Limb (tissue), 2 donors: ENCODE results near the gene CFAP46.

ENCODE experiments used
- DNase-seq, 2 donors: peaks; one replicate each; pipeline ENCODE4 v3.0.0-alpha.2; 2016; ENCODE audit errors: extremely low spot score in 2 of 2

Gene CFAP46

DNA sequence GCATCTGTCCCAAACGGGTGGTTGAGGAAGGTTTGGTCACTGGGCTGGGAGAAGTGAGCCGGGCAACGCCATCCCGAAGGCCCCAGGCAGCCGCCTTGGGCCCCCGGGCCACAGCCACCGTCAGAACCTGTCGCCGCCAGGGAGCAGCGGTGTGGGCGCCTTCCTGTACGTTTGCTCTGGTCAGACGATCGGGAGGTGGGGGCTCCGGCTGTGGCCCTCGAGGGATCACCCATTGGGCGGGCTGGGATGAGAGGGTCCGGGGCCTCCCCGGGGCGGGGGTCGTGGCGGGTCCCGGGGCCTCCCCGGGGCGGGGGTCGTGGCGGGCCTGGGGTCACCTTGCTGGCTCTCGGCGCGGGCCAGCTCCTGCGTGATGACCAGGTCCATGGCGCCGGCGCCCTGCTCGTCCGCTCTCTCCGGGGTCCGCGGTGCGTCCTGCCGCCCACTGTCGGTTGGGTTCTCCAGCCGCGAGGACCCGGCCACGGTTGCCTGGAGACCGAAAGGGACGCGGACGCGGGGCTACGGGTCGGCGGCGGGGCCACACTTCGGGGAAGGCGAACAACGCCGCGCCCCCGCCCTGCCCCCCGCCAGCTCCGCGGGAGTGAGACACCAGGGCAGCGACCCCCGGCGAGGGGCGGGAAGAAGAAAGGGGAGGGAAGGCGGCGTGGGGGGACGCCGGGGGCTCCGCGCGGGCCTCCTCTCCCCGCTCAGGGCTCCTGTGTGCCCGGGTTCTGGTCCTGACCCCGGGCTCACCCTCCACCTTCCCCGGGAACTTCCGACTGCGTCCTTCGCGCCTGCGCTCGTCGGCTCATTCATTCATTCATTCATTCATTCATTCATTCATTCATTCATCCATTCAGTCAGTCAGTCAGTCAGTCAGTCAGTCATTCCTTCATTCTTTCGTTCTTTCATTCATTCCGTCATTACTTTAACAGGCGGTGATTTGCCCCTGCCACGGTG, at the start of gene CFAP46:
Gene CFAP46, minus strand, starts transcription at position 470 of the 957 bp plus-strand sequence. Its CDS starts 86 bp downstream, at position 384.
- DNase-seq = peak; percentile 36 to 89

DNA sequence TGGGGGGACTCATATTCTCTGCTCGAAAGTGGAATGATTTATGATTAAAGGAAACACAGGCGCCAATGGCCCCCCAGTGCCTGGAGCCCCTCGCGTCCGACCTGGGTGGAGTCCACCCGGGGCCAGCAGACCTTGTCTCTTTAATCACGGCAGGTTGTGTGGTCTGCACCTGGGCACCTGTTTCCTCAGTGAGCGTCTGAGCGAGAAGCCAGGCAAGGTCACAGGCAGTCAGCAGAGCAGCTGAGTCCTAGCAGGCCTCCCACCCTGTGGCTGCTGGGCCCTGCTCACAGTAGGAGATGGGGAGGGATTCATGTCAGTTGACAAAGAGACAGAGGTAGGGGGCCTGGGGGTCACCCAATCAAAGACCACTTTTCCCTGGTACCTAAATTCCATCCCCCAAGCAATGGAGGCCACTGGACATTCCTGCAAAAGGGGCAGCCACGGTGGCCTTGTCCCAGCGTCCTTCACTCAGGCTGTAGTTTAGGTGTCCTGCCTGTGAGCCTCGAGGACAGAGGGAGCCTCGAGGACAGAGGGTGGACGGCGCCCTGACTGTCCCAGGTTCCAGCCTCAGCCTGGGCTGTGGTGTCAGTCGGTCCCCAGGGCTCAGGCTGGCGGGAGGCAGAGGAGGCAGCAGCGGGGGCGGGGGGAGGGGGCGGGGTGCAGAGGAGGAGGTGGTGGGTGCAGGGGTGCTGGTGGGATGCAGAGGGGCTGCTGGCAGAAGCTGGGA, 49.5 kb upstream of the CFAP46 start:
- no peak for DNase-seq

DNA sequence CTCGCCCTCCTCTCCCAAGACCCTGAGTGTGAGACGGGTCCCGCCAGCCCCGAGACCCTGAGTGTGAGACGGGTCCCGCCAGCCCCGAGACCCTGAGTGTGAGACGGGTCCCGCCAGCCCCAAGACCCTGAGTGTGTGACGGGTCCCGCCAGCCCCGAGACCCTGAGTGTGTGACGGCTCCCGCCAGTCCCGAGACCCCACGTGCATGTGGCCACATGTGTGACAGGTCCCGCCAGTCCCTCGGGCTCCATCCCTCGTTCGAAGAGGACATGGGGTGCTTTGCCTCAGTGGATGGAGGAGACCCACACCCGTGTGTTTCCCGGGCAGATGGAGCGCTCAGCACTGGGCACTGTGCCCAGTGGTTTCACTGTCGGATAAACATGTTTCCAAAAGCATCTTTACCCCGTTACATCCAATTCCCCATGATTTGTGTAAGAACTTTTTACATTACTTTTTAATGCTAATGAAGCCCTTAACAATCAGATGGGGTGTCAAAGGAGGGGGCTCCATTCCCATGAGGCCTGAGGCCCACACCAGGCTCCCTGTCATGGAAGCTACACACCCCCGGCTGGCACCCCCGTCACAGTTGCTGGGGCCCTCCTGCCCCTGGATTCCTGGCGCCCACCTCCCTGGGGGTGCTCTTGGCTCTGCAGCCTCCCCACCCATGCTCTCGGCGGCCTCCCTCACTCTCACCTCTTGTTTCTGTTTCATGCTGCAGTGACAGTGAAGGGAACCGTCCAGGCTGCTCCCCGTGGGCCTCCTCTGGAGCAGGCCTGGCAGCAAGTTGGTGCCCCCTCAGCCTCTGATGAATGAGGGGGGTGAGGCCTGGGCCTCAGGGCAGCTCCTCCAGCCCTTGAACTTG, 48.5 kb upstream of the CFAP46 start:
- DNase-seq = no peak

DNA sequence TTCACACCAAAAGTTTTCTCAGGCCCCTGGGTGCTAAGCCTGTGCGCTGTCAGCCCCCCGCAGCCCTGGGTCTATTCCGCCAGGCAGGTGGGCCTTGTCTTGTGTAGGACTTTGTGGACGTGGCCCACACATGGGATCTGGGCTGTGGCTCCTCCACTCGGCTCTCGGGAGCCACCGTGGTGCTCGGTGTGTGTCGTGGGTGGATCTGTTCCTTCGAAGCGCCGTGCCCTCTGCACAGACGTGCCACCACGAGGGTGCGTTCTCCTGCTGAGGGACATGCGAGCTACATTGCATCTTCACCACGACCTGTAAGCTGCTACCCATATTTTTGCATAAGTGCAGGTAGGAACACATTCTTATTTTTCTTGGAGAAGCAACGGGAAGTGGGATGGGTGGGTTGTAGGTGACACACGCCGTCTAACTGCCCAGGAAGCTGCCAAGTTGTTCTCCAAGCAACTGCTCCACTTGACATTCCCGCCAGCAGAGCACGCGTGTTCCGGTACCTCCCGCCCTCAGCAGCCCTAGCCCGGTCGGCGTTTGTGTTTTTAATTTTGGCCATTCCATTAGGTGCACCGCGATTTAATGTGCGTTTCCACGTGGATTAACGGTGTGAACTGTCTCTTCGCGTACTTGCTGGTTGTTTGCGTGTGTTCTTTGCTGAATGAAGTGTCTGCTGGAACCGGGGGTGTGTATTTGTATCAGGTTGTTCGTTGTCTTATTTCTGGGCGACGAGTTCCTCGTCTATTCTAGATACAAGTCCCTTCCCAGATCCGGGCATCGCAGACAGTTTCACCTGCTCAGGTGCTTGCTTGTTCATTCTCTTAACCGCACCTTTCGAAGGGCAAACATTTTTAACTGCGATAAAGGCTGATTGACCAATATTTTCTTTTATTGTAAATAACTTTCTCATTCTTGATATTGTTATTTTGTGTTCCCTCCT, 47.4 kb upstream of the CFAP46 start:
- no peak for DNase-seq

DNA sequence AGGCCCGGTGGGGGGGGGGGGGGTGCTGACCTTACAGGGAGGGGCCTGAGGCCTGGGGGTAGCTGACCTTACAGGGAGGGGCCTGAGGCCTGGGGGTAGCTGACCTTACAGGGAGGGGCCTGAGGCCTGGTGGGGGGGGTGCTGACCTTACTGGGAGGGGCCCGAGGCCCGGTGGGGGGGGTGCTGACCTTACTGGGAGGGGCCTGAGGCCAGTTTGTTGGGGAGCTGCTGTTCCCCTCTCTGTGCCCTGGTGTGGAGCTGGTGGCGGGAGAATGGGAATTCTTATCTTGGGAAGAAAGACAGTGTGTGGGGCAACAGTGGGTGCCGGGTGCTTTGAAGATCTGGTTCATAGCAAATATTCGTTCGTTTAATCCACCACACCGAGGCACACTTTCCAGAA, 46.6 kb upstream of the CFAP46 start:
- no peak for DNase-seq

DNA sequence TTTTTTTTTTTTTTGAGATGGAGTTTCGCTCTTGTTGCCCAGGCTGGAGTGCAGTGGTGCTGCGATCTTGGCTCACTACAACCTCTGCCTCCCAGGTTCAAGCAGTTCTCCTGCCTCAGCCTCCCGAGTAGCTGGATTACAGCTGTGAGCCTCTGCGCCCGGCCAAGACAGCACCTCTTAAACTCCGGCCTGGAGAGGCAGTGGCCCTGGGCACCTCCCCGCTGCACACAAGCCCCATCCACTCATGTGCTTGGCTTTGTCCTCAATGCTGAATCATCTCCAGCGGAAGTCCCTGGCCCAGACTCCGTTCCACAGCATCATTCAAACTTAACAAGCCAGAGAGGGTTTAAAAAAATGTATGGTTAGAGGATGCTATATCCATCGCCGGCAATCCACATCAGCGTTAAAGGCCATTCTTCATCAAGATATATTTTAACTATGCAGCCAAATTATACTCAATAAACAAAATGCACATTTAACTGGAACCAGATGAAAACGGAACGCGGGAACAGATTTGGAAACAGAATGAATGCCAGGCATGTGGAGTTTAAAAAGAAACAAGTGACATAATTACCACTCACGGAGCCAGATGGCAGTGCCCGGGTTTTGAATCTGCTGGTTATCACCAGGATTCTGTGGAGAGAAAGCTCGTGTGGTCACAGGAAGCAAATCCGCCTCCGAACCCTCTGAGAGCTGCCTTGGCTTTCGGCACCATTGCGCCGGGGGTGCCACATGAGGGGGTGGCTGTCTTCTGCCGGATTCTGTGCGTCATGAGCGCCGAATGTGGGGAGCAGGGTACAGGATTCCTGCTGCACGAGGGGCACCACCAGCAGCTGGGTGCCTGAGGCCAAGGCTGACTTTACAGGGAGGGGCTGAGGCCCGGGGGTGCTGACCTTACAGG, 45.6 kb upstream of the CFAP46 start:
- peak in 1 of 2 donors; percentile 65 for DNase-seq

DNA sequence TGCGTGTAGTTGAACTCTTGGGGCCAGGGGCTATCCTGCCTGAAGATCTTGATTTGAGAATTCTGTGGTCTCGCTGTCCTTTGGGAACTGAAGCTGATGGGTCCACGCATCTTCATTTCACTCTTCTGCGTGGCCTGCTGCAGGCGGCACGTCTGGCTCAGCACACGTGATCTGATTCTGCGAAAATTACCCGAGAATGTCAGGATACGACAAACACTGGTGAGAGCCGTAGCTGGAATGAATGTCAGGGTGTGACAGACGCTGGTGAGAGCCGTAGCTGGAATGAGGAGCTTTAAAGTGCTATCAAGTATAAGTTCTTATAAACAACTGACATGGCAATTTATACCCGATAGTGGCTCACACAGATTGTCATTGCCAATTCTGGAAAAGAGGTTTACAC, 44.6 kb upstream of the CFAP46 start:
- DNase-seq = no peak

DNA sequence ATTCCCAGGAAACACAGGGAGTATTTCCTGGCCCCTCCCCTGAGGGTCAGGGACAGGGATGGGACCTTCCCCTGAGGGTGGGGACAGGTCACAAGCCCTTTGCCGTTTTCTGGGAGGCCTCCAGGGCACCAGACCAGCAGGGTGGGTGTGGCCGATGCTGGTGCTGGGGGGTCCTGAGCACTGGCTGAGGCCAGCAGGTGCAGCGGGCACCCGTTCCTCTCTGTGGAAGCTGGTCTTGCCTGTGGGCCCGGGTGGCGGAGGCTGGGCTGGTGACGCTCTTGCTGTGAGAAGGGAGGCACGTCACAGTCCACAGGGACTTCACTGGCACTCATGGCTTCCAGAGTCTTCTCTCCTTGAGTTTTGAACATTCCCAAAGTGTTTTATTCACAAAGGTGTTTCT, 44.2 kb upstream of the CFAP46 start:
- DNase-seq = no peak

DNA sequence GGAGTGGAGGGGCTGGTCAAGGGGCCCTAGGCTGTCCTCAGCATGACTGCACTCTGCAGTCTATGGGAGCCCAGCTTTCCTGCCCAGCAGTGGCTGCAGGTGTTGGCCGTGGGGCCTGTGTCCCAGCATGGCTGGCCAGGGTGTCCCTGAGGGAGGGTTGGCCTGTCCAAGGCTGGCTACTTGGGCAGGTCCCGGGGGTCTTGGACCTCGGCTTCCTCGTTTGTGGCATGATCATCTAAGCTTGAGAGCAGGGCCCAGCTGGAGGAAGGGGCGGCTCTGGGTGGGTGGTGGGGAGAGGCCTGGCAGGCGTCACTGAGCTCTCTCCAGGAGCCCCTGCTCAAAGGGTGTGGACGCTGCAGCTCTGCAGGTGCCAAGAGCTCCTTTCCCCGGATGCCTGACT, 43.7 kb upstream of the CFAP46 start:
- DNase-seq = no peak

DNA sequence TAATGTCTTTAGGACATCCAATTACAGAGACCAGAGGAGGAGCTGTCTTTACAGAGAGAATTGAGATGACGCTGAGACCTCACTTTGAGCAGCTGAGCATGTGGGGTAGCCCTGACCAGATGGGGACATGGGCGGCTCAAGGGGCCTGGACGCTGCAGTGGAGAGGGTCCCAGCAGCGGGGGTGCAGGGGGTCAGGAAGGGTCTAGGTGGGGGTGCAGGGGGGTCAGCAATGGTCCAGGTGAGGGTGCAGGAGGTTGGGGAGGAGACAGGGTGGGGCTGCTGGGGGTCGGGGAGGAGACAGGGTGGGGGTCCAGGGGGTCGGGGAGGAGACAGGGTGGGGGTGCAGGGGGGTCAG, 43.2 kb upstream of the CFAP46 start:
- DNase-seq = no peak

DNA sequence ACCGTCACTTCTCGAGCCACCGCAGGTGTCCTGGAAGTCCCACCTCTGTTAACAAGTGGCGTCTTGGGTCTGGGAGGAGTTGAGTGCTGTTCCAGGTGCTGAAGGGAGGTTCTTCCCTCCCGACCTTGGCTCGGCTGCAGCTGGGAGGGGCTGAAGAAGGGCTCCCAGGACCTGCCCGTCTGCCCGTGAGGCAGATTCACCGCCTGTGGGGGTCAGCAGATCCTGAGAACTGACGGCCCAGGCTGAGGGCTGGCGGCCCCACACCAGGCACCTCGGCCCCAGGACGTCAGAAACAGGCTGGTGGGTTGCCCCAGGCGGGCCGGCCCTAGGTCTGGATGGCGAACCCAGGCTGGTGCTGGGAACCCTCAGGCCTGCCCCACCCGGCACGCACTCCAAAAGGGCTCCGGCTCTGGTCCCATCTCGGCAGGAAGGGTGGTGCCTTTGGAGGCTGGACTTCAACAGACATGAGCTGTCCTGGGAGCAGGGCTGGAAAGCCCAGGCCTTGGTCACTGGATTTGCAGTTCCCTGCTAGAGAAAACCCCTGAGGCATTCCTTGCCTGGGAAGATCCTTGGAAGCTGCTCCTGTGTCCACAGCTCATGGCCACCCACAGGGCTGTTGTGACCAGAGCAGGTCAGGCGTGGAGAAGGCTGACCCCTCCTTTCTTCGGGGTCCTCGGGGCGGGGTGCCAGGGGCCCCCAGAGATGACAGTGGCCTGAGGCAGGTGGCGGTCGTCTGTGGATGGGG, 42.6 kb upstream of the CFAP46 start:
- DNase-seq = no peak

DNA sequence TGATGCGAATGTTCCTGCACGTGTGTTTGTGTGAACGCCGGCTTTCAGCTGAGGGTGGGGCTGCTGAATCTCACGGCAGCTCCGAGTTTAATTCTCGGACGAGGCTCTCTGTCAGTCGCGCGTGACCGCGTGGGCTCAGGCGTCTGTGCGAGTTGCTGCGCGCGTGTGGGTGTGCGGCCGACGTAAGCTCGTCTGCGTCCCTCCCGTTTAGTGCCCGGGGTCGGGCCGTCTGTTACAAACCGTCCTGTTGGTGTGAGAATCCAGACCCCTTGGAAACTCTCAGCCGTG, 41.6 kb upstream of the CFAP46 start:
- DNase-seq = no peak

DNA sequence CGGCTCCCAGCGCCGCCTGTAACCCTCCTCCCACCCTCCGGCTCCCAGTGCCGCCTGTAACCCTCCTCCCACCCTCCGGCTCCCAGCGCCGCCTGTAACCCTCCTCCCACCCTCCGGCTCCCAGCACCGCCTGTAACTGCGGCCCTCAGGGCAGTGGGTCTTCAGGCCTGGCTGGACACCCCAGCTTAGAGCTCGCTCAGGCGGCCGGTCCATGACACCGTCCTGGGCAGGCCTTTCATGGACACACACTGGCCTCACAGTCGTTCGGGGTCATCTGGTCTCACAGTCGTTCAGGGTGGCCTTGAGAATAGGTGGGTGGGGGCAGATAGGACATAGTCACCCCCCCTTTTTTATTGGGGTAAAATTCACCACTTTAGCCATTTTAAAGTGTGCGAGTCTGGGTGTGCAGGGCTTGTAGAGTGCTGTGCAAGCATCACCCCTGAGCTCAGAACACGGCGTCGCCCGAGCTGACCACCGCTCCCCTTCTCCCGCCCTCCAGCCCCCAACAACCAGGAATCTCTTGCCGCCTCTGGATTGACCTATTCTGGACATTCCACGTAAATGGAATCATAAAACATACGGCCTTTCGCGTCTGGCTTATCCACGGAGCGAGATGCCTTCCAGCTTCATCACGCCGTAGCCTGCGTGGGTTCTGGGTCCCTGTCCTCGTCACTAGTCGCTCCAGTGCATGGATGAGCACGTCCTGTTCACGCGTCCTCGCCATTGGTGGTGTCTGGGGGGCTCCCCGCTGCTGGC, 41.1 kb upstream of the CFAP46 start:
- no peak for DNase-seq

DNA sequence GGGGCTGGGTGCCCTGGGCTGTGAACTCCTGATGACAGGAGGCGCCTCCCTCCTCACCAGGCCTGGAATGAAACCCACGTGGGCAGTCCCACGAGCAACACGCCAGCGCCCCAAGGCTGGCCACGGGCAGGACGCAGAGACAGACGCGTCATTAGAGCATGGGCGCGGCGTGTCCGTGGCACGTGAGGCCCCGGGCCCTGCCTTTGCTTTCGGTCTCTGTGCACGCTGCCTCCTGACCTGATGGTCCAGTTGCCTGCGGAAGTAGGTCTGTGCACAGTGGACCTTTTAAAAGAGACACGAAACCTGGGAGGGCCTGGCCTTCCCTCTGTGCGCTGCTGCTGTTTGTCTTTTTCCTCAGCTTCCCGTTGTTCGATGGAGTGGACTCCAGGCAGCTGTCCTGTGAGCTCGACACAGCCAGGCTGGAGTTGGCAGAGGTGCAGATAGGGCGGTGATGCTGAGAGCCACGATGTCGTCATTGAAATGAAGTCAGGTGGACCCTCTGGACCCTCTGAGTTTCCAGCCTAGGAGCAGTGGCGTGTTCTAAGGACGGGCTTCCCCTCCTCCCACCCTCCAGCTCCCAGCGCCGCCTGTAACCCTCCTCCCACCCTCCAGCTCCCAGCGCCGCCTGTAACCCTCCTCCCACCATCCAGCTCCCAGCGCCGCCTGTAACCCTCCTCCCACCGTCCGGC, 40.1 kb upstream of the CFAP46 start:
- DNase-seq = peak in 1 of 2 donors; percentile 9

DNA sequence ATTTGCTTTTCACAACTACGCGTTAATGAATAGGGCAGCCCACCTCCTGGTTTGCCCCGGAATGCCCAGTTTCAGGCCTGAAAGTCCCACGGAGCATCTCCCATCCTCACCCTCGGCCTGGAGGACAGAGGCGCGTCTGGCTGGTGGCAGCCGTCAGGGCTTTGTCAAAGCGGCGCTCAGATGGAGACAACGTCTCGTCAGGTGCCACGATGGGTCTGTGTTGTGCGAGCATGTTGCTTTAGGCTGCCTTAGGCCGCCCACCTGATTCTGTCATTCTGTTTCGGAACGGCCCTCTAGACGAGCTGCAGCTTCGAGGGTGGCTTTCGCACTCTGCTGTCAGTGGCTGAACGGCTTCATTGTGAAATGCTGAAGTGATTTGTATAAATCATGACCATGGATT, 39.4 kb upstream of the CFAP46 start:
- no peak for DNase-seq

DNA sequence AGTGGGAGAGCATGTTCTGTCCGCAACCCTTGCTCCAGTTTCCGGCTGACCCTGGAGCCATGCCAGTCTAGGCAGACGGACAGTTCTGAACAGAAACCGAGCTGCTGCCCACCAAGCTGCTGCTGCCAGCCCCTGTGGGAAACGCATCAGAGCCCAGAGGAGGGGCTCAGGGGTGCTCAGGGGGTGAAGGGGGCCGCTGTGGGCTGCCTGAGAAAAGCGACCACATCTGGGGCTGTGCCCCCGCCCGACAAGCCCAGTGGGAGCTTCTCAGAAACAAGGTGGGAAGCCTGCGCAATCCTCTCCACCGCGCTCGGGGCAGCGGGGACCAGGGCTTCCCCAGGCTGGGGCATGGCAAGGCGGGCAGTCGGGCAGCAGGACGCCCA, 38.8 kb upstream of the CFAP46 start:
- DNase-seq = no peak

DNA sequence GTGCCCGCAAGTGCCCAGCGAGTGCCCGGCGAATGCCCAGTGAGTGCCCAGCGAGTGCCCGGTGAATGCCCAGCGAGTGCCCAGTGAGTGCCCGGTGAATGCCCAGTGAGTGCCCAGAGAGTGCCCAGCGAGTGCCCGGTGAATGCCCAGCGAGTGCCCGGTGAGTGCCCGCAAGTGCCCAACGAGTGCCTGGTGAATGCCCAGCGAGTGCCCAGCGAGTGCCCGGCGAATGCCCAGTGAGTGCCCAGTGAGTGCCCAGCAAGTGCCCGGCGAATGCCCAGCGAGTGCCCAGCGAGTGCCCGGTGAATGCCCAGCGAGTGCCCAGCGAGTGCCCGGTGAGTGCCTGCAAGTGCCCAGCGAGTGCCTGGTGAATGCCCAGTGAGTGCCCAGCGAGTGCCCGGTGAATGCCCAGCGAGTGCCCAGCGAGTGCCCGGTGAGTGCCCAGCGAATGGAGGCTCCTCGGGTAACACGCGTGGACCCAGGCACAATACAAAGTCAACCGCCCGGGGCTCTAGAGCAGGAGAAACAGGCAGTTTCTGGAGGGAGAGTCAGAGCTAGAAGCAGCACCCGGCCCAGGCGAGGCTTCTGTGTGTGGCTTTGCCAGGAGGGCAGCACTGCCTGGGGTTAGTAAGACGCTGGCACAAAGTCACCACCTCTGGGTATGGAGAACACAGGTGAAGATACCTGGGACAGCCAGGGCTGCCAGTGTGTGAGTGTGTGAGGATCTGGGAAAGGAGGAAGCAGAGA, 38.2 kb upstream of the CFAP46 start:
- no peak for DNase-seq
